Neural cell (in vitro differentiated cells): ENCODE data around the gene UCK2. TPM values are rescaled to one million over a fixed set of nuclear protein-coding genes. Genes with fewer than 3 reads are reported as not detected.

Source experiments
- H2AFZ ChIP-seq: fragments of 200-600, 300-800 bp; sonication (generic), shearing (Covaris generic); 2 replicates; pipeline ENCODE4 v1.6.0; 2014; ENCODE audit warnings: low read depth, mild to moderate bottlenecking, antibody characterized with exemption, low read length, moderate library complexity
- H3F3A ChIP-seq: fragments of 200-600 bp; shearing (Covaris generic); 2 replicates; pipeline ENCODE4 v1.6.1; 2016; ENCODE audit warnings: mild to moderate bottlenecking, moderate library complexity, mixed read lengths, antibody characterized with exemption, low read length; ENCODE audit not compliant: insufficient read depth, poor library complexity, severe bottlenecking
- H3K27ac ChIP-seq: fragments of 200-600, 300-800 bp; sonication (generic), shearing (Covaris generic); 2 replicates; pipeline ENCODE4 v1.5.1; 2014; ENCODE audit warnings: mild to moderate bottlenecking, low read length, moderate library complexity
- H3K27me3 ChIP-seq: fragments of 300-800, 200-600 bp; sonication (generic), shearing (Covaris generic); 2 replicates; pipeline ENCODE4 v1.6.0; 2014; ENCODE audit warnings: mild to moderate bottlenecking, low read depth, low read length, moderate library complexity; ENCODE audit not compliant: insufficient read depth
- H3K36me3 ChIP-seq: fragments of 300-800, 200-600 bp; sonication (generic), shearing (Covaris generic); 2 replicates; pipeline ENCODE4 v1.5.1; 2014; ENCODE audit warnings: mild to moderate bottlenecking, antibody characterized with exemption, low read length, moderate library complexity; ENCODE audit not compliant: insufficient read depth
- H3K4me2 ChIP-seq: fragments of 300-800, 200-600 bp; sonication (generic), shearing (Covaris generic); 2 replicates; pipeline ENCODE4 v1.6.0; 2014; ENCODE audit warnings: mild to moderate bottlenecking, low read length
- H3K4me3 ChIP-seq: fragments of 300-800, 200-600 bp; sonication (generic), shearing (Covaris generic); 2 replicates; pipeline ENCODE4 v1.5.1; 2014; ENCODE audit warnings: mild to moderate bottlenecking, low read length, moderate library complexity
- H3K79me2 ChIP-seq: fragments of 200-600 bp; shearing (Covaris generic); replicated peaks from 2 replicates; pipeline ENCODE4 v1.6.0; 2014; ENCODE audit warnings: mild to moderate bottlenecking, low read length, moderate library complexity; ENCODE audit not compliant: insufficient read depth
- H3K9ac ChIP-seq: fragments of 300-800, 200-600 bp; sonication (generic), shearing (Covaris generic); 2 replicates; pipeline ENCODE4 v1.6.1; 2016; ENCODE audit warnings: mild to moderate bottlenecking, low read length, mixed read lengths
- H3K9me2 ChIP-seq: fragments of 200-600 bp; shearing (Covaris generic); 2 replicates; pipeline ENCODE4 v1.6.1; 2016; ENCODE audit warnings: mild to moderate bottlenecking, low read length, mixed read lengths; ENCODE audit not compliant: insufficient read depth
- H3K9me3 ChIP-seq: fragments of 200-600, 300-800 bp; sonication (generic), shearing (Covaris generic); 2 replicates; pipeline ENCODE4 v1.6.1; 2016; ENCODE audit warnings: mild to moderate bottlenecking, mixed run types, low read length, moderate library complexity, mixed read lengths
- H4K20me1 ChIP-seq: fragments of 200-600 bp; shearing (Covaris generic); 2 replicates; pipeline ENCODE4 v1.6.1; 2016; ENCODE audit warnings: mild to moderate bottlenecking, mixed run types; ENCODE audit not compliant: insufficient read depth
- EP300 ChIP-seq: fragments of 450-650 bp; conservative IDR thresholded peaks from 2 replicates; pipeline ENCODE4 v1.6.1; 2014; ENCODE audit warnings: antibody characterized with exemption, mild to moderate bottlenecking, moderate library complexity; ENCODE audit not compliant: poor library complexity, severe bottlenecking
- EZH2 ChIP-seq: fragments of 200-600, 300-800 bp; shearing (Covaris generic), sonication (generic); IDR thresholded peaks from 2 replicates; pipeline ENCODE4 v1.6.1; 2014; ENCODE audit warnings: antibody characterized with exemption, low read length, borderline replicate concordance, mild to moderate bottlenecking; ENCODE audit not compliant: insufficient read depth, poor library complexity, severe bottlenecking
- MXI1 ChIP-seq: fragments of 450-650 bp; conservative IDR thresholded peaks from 2 replicates; pipeline ENCODE4 v1.6.1; 2014; ENCODE audit warnings: antibody characterized with exemption, mild to moderate bottlenecking; ENCODE audit not compliant: poor library complexity, severe bottlenecking
- POLR2AphosphoS5 ChIP-seq: IDR thresholded peaks from 2 replicates; pipeline ENCODE4 v1.6.1; 2012
- RAD21 ChIP-seq: fragments of 450-650 bp; conservative IDR thresholded peaks from 2 replicates; pipeline ENCODE4 v1.6.1; 2014; ENCODE audit warnings: antibody characterized with exemption, mild to moderate bottlenecking, moderate library complexity
- TAF1 ChIP-seq: IDR thresholded peaks from 2 replicates; pipeline ENCODE4 v1.6.1; 2012; ENCODE audit warnings: low read depth
- polyA plus RNA-seq: library from polyadenylated mRNA; depleted of rRNA; stranded (reverse); fragments of >200 nt; gene quantifications from 2 replicates; pipeline ENCODE4 v1.2.3, GENCODE V29; 2014
- TF ChIP-seq, protein P1 (sequence below): fragments of 450-650 bp; IDR thresholded peaks from 2 replicates; pipeline ENCODE4 v1.5.1; 2014; ENCODE audit warnings: antibody characterized with exemption, mild to moderate bottlenecking, moderate library complexity; ENCODE audit not compliant: poor library complexity, severe bottlenecking
- TF ChIP-seq, protein P2 (sequence below): IDR thresholded peaks from 2 replicates; pipeline ENCODE4 v1.6.1; 2012; ENCODE audit warnings: borderline replicate concordance

The UCK2 gene
- polyA plus RNA-seq, 1 donor from 2014 or later = 36.0 TPM

DNA sequence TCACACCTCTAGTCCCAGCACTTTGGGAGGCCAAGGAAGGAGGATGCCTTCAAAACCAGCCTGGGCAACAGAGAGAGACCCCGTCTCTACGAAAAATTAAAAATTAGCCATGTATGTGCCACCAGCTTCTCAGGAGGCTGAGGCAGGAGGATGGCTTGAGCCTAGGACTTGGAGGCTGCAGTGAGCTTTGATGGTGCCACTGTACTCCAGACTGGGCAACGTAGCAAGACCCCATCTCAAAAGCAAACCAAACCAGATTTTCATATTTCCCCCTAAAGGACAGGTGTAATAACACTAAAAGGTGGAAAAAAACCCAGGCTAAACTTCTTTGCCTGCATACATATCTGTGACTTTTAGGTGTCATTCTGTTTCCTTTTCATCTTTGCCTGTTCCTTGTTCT, 3.7 kb downstream of the UCK2 start:
- H3K9me3 ChIP-seq = no peaks in the 10 kb centered on the region
- no peak overlapping the region for H3K9ac ChIP-seq
- H3K9me2 ChIP-seq = peaks cover 2% of the 10 kb centered on the region
- peaks cover 12% of the 10 kb centered on the region for H3F3A ChIP-seq
- TF ChIP-seq POLR2AphosphoS5 (no peak), EP300 (no peak)
- no peaks in the 10 kb centered on the region for H3K27me3 ChIP-seq
- no peak overlapping the region for H3K27ac ChIP-seq
- no peak overlapping the region for H2AFZ ChIP-seq
- no peaks in the 10 kb centered on the region for H4K20me1 ChIP-seq
- H3K36me3 ChIP-seq = no peaks in the 10 kb centered on the region
- peaks cover 69% of the 10 kb centered on the region for H3K79me2 ChIP-seq
- H3K4me3 ChIP-seq = no peak overlapping the region
- H3K4me2 ChIP-seq = no peak overlapping the region

DNA sequence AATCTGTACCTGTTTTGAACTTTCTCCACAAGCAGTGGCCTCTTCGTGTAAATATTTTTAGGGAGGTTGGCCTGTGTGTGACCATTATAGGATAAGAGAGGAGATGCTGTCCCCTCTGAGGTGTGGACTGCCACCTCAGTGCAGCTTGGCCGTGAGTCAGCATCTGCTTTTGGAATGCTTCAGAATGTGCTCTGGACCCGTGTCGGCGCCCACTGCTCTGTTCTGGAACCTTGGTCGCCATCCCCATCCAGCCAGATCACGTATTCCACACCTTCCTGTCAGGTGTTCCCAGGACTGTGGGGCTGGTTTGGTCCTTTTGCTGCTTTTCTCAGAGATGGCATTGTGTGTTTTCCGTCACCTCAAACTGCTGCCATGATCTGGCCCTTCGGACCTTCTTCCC, 5.5 kb downstream of the UCK2 start:
- H3K4me2 ChIP-seq = no peak overlapping the region
- no peaks in the 10 kb centered on the region for H3K27me3 ChIP-seq

DNA sequence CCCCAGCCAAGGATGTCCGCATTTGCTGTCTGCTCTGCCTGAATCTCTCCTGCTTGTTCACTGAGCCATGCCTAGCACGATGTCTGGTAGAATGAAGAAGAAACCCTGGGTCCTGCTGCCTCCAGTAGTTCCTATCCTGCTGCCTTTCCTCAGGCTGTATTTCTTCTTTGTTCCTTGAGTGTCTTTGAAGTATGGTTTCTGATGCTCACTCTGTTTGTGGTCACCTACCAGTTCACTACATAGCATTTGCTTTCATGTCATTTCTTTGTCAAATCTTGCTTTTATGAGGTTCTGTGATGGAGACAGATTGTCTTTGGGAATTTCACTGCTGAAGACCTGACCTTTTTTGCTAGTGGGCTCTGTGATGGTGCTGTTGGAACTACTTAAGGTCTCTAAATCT, 5.9 kb downstream of the UCK2 start:
- no peaks in the 10 kb centered on the region for H3K9me3 ChIP-seq
- H3K4me3 ChIP-seq = no peak overlapping the region
- no peaks in the 10 kb centered on the region for H3K27me3 ChIP-seq
- no peaks in the 10 kb centered on the region for H4K20me1 ChIP-seq
- H3K9ac ChIP-seq = no peak overlapping the region
- no peak overlapping the region for H2AFZ ChIP-seq
- H3F3A ChIP-seq = peaks cover 3% of the 10 kb centered on the region
- H3K27ac ChIP-seq = no peak overlapping the region
- H3K9me2 ChIP-seq = peaks cover 2% of the 10 kb centered on the region
- TF ChIP-seq EP300 (no peak), MXI1 (no peak), TAF1 (no peak), EZH2 (no peak), RAD21 (no peak)
- TF ChIP-seq, protein P1, sequence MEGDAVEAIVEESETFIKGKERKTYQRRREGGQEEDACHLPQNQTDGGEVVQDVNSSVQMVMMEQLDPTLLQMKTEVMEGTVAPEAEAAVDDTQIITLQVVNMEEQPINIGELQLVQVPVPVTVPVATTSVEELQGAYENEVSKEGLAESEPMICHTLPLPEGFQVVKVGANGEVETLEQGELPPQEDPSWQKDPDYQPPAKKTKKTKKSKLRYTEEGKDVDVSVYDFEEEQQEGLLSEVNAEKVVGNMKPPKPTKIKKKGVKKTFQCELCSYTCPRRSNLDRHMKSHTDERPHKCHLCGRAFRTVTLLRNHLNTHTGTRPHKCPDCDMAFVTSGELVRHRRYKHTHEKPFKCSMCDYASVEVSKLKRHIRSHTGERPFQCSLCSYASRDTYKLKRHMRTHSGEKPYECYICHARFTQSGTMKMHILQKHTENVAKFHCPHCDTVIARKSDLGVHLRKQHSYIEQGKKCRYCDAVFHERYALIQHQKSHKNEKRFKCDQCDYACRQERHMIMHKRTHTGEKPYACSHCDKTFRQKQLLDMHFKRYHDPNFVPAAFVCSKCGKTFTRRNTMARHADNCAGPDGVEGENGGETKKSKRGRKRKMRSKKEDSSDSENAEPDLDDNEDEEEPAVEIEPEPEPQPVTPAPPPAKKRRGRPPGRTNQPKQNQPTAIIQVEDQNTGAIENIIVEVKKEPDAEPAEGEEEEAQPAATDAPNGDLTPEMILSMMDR = no peak
- TF ChIP-seq, protein P2, sequence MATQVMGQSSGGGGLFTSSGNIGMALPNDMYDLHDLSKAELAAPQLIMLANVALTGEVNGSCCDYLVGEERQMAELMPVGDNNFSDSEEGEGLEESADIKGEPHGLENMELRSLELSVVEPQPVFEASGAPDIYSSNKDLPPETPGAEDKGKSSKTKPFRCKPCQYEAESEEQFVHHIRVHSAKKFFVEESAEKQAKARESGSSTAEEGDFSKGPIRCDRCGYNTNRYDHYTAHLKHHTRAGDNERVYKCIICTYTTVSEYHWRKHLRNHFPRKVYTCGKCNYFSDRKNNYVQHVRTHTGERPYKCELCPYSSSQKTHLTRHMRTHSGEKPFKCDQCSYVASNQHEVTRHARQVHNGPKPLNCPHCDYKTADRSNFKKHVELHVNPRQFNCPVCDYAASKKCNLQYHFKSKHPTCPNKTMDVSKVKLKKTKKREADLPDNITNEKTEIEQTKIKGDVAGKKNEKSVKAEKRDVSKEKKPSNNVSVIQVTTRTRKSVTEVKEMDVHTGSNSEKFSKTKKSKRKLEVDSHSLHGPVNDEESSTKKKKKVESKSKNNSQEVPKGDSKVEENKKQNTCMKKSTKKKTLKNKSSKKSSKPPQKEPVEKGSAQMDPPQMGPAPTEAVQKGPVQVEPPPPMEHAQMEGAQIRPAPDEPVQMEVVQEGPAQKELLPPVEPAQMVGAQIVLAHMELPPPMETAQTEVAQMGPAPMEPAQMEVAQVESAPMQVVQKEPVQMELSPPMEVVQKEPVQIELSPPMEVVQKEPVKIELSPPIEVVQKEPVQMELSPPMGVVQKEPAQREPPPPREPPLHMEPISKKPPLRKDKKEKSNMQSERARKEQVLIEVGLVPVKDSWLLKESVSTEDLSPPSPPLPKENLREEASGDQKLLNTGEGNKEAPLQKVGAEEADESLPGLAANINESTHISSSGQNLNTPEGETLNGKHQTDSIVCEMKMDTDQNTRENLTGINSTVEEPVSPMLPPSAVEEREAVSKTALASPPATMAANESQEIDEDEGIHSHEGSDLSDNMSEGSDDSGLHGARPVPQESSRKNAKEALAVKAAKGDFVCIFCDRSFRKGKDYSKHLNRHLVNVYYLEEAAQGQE = no peak
- H3K79me2 ChIP-seq = peaks cover 91% of the 10 kb centered on the region
- no peak overlapping the region for H3K4me2 ChIP-seq
- H3K36me3 ChIP-seq = no peaks in the 10 kb centered on the region

More for the DNA sequence above, 5.5 kb downstream of the UCK2 start:
- Histone ChIP-seq H3K4me3 (no peak overlapping the region), H3K9ac (no peak overlapping the region), H3K36me3 (no peaks in the 10 kb centered on the region), H3K9me3 (no peaks in the 10 kb centered on the region), H3K27ac (no peak overlapping the region), H3F3A (peaks cover 3% of the 10 kb centered on the region), H4K20me1 (no peaks in the 10 kb centered on the region), H2AFZ (no peak overlapping the region), H3K79me2 (peaks cover 86% of the 10 kb centered on the region), H3K9me2 (peaks cover 2% of the 10 kb centered on the region)
- TF ChIP-seq, protein P1 = no peak
- TF ChIP-seq RAD21 = no peak
- TF ChIP-seq MXI1 = no peak
- TF ChIP-seq, protein P2 = no peak
